Hepatocyte (in vitro differentiated cells): Measurements from ENCODE around the gene ABCD3. TPM values are rescaled to one million over a fixed set of nuclear protein-coding genes. Genes with fewer than 3 reads are reported as not detected.

Source experiments
- DNase-seq: peaks from one replicate; pipeline ENCODE4 v3.0.0-alpha.2; 2016; ENCODE audit warnings: low spot score
- H2AFZ ChIP-seq: fragments of 200-600 bp; sonication (generic); 2 replicates; pipeline ENCODE4 v1.6.0; 2016; ENCODE audit warnings: antibody characterized with exemption, mild to moderate bottlenecking
- H3K27ac ChIP-seq: fragments of 200-600 bp; sonication (generic); 2 replicates; pipeline ENCODE4 v1.5.1; 2016; ENCODE audit warnings: mild to moderate bottlenecking
- H3K27me3 ChIP-seq: fragments of 200-600 bp; sonication (generic); 2 replicates; pipeline ENCODE4 v1.6.1; 2016
- H3K36me3 ChIP-seq: fragments of 200-600 bp; sonication (generic); replicated peaks from 2 replicates; pipeline ENCODE4 v1.5.1; 2016; ENCODE audit warnings: low read depth; ENCODE audit not compliant: insufficient read depth
- H3K4me1 ChIP-seq: fragments of 200-600 bp; sonication (generic); 2 replicates; pipeline ENCODE4 v1.5.1; 2016; ENCODE audit warnings: mild to moderate bottlenecking, moderate library complexity; ENCODE audit not compliant: insufficient read depth
- H3K4me2 ChIP-seq: fragments of 200-600 bp; sonication (generic); 2 replicates; pipeline ENCODE4 v1.6.0; 2016
- H3K4me3 ChIP-seq: fragments of 200-600 bp; sonication (generic); 2 replicates; pipeline ENCODE4 v1.5.1; 2016; ENCODE audit warnings: mild to moderate bottlenecking
- H3K79me2 ChIP-seq: fragments of 200-600 bp; sonication (generic); 2 replicates; pipeline ENCODE4 v1.6.0; 2017; ENCODE audit warnings: mild to moderate bottlenecking
- H3K9me2 ChIP-seq: fragments of 200-600 bp; sonication (generic); replicated peaks from 2 replicates; pipeline ENCODE4 v1.6.0; 2017; ENCODE audit warnings: mild to moderate bottlenecking; ENCODE audit not compliant: insufficient read depth
- H3K9me3 ChIP-seq: fragments of 200-600 bp; sonication (generic); 2 replicates; pipeline ENCODE4 v1.5.1; 2016; ENCODE audit warnings: low read depth, mild to moderate bottlenecking
- H4K20me1 ChIP-seq: fragments of 200-600 bp; sonication (generic); 2 replicates; pipeline ENCODE4 v1.6.0; 2016; ENCODE audit warnings: mild to moderate bottlenecking; ENCODE audit not compliant: insufficient read depth, poor library complexity, severe bottlenecking
- EZH2 ChIP-seq: fragments of 200-600 bp; sonication (generic); IDR thresholded peaks from 2 replicates; pipeline ENCODE4 v1.6.1; 2016; ENCODE audit warnings: antibody characterized with exemption, mild to moderate bottlenecking, borderline replicate concordance
- EZH2phosphoT487 ChIP-seq: fragments of 200-600 bp; sonication (generic); IDR thresholded peaks from one replicate; pipeline ENCODE4 v1.6.1; 2018; ENCODE audit warnings: antibody characterized with exemption, mild to moderate bottlenecking, low read depth, moderate library complexity; ENCODE audit not compliant: unreplicated experiment, severe bottlenecking
- WGBS: methylation state at CpG from one replicate; pipeline ENCODE4 v1.1.6; 2016; ENCODE audit warnings: low lambda C conversion rate; ENCODE audit errors: missing lambda C conversion rate; 5-methylcytosine and 5-hydroxymethylcytosine counted together
- polyA plus RNA-seq: library from polyadenylated mRNA; unstranded; fragments of >200 nt; fragmentation: Nextera tagmentation; extraction: Ambion mirVana; gene quantifications from 2 replicates; pipeline ENCODE4 v1.2.1, GENCODE V29; 2016
- total RNA-seq: library from RNA; depleted of rRNA; stranded (reverse); fragments of >200 nt; gene quantifications from 2 replicates; pipeline ENCODE4 v1.2.3, GENCODE V29; 2014
- TF ChIP-seq, protein P1 (sequence below): fragments of 200-600 bp; sonication (generic); IDR thresholded peaks from 2 replicates; pipeline ENCODE4 v1.5.1; 2016; ENCODE audit warnings: antibody characterized with exemption, mild to moderate bottlenecking; ENCODE audit not compliant: poor library complexity

ABCD3 gene
- total and polyA plus RNA-seq, 2 experiments from 2014 or later: 50.7 to 96.4 TPM

- no peak overlapping the region for H2AFZ ChIP-seq
- peaks cover 14% of the 10 kb centered on the region for H3K4me1 ChIP-seq
- H3K27me3 ChIP-seq: no peaks in the 10 kb centered on the region
- H3K79me2 ChIP-seq: no peaks in the 10 kb centered on the region
- no peak overlapping the region for H3K4me2 ChIP-seq
- H3K9me2 ChIP-seq: no peaks in the 10 kb centered on the region
- DNase-seq: no peak
- no peak overlapping the region for H3K27ac ChIP-seq
- 87% methylated on average over 2 of the region's 2 CpGs for WGBS
- TF ChIP-seq EZH2: no peak
- TF ChIP-seq, protein P1, sequence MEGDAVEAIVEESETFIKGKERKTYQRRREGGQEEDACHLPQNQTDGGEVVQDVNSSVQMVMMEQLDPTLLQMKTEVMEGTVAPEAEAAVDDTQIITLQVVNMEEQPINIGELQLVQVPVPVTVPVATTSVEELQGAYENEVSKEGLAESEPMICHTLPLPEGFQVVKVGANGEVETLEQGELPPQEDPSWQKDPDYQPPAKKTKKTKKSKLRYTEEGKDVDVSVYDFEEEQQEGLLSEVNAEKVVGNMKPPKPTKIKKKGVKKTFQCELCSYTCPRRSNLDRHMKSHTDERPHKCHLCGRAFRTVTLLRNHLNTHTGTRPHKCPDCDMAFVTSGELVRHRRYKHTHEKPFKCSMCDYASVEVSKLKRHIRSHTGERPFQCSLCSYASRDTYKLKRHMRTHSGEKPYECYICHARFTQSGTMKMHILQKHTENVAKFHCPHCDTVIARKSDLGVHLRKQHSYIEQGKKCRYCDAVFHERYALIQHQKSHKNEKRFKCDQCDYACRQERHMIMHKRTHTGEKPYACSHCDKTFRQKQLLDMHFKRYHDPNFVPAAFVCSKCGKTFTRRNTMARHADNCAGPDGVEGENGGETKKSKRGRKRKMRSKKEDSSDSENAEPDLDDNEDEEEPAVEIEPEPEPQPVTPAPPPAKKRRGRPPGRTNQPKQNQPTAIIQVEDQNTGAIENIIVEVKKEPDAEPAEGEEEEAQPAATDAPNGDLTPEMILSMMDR: no peak
- no peak for TF ChIP-seq EZH2phosphoT487
- no peaks in the 10 kb centered on the region for H3K9me3 ChIP-seq
- H3K36me3 ChIP-seq: no peaks in the 10 kb centered on the region
- no peaks in the 10 kb centered on the region for H4K20me1 ChIP-seq
- no peak overlapping the region for H3K4me3 ChIP-seq
Observed at GRCh38 chr1:94413311-94413710, 4.9 kb upstream of the ABCD3 start.

- Histone ChIP-seq H3K79me2 (peaks cover 38% of the 10 kb centered on the region), H3K9me2 (no peaks in the 10 kb centered on the region), H3K36me3 (no peaks in the 10 kb centered on the region), H3K9me3 (no peaks in the 10 kb centered on the region), H3K4me1 (peaks cover 31% of the 10 kb centered on the region), H4K20me1 (peaks cover 21% of the 10 kb centered on the region), H3K4me3 (peak overlapping the region; percentile 38), H3K4me2 (peak overlapping the region; percentile 83), H3K27ac (peak overlapping the region; percentile 92), H3K27me3 (no peaks in the 10 kb centered on the region), H2AFZ (peak overlapping the region; percentile 81)
- 48% methylated on average over 15 of the region's 15 CpGs for WGBS
- peak; percentile 44 for DNase-seq
- TF ChIP-seq EZH2 (no peak), EZH2phosphoT487 (no peak)
- TF ChIP-seq, protein P1: no peak
Observed at GRCh38 chr1:94416901-94417727, 1.1 kb upstream of the ABCD3 start.

DNA sequence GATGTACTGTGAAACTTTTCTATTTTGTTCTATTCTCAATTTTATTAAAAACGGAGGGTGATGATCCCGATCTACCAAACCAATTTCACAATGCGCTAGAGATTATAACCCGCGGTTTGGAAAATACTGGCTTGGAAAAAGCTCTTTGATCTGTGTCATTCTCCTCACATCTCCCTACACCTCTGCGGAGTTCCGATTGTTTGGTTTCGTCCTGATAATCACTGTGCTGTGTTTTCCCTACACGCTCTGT lies 536 bp upstream of the ABCD3 start:
- Histone ChIP-seq H2AFZ (peak overlapping the region; percentile 81), H3K27ac (peak overlapping the region; percentile 92), H3K36me3 (no peaks in the 10 kb centered on the region), H4K20me1 (peaks cover 26% of the 10 kb centered on the region), H3K4me3 (peak overlapping the region; percentile 38), H3K27me3 (no peaks in the 10 kb centered on the region), H3K4me2 (peak overlapping the region; percentile 83), H3K79me2 (peaks cover 43% of the 10 kb centered on the region), H3K9me2 (no peaks in the 10 kb centered on the region), H3K9me3 (no peaks in the 10 kb centered on the region), H3K4me1 (peaks cover 31% of the 10 kb centered on the region)
- DNase-seq: no peak
- TF ChIP-seq EZH2 (no peak), EZH2phosphoT487 (no peak)
- TF ChIP-seq, protein P1: no peak
- 3% methylated on average over 9 of the region's 9 CpGs for WGBS
